ENCODE measurements around the gene PBX1. TPM values are rescaled to one million over a fixed set of nuclear protein-coding genes. Genes with fewer than 3 reads are reported as not detected.

PBX1 gene
- polyA plus RNA-seq, 3 donors = 0.07 TPM; not detected in 2

DNA sequence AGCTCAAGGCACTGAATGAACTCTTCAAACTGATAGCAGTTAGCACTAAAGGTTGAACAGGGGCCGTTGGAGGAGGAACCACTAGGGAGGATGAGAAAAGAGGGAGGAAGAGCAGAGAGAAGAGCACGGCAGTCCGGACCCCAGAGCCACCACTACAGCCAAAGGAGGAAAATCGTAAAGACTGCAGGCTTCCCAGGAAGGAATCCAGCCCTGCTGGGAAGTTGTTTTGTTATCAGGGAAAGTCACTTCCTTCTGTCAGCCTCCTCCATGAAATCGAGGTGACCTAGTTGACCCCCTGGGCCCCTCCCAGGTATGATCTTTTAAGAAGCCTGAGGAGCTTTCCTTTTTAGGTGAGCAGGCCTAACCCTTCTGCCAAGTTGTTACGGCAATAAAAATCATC is 88.2 kb downstream of the PBX1 start:
- intact Hi-C loops (cut with micrococcal nuclease) = no loop called here
- Histone ChIP-seq H3K27me3 (ENCODE audit: control insufficient read depth in 2 of 2, insufficient read depth in 2 of 2, low read length in 2 of 2) (peaks cover 9 to 15% of the 10 kb centered on the region in 2 donors), H3K79me2 (ENCODE audit: insufficient read depth, low read length) (no peaks in the 10 kb centered on the region), H3K4me2 (replicated peaks; ENCODE audit: extremely low read depth, low read length, poor library complexity, severe bottlenecking) (no peak overlapping the region), H3K4me3 (replicated peaks in 1 of 3; ENCODE audit: low read depth in 2 of 3, low read length in 3 of 3) (no peak overlapping the region), H3K27ac (ENCODE audit: low read depth in 1 of 2, low read length in 2 of 2) (no peak overlapping the region), H3K9ac (ENCODE audit: insufficient read depth, low read length, poor library complexity, severe bottlenecking) (no peak overlapping the region), H2AFZ (ENCODE audit: insufficient read depth, low read depth, low read length, poor library complexity, severe bottlenecking) (no peak overlapping the region), H3K4me1 (ENCODE audit: control insufficient read depth in 1 of 2, insufficient read depth in 2 of 2, low read length in 2 of 2) (no peaks in the 10 kb centered on the region), H4K20me1 (ENCODE audit: insufficient read depth, low read length) (no peaks in the 10 kb centered on the region), H3K36me3 (replicated peaks in 1 of 2; ENCODE audit: control insufficient read depth in 1 of 2, insufficient read depth in 2 of 2, low read length in 2 of 2) (no peaks in the 10 kb centered on the region), H3K9me3 (replicated peaks in 1 of 2; ENCODE audit: control insufficient read depth in 1 of 2, insufficient read depth in 1 of 2, low read length in 2 of 2) (no peaks in the 10 kb centered on the region)
- Mint-ChIP-seq H3K9me3 (peaks cover 0 to 7% (median 0%) of the 10 kb centered on the region in 7 donors), H3K4me1 (peaks cover 8% of the 10 kb centered on the region), H3K27ac (peak overlapping the region in 1 of 7 donors; percentile 38), H3K36me3 (no peaks in the 10 kb centered on the region), H3K4me3 (no peak overlapping the region), H3K27me3 (ENCODE audit: low read depth in 3 of 3) (peaks cover 12 to 27% (median 22%) of the 10 kb centered on the region in 3 donors)
- DNase-seq = no peak
- TF ChIP-seq, protein P1, sequence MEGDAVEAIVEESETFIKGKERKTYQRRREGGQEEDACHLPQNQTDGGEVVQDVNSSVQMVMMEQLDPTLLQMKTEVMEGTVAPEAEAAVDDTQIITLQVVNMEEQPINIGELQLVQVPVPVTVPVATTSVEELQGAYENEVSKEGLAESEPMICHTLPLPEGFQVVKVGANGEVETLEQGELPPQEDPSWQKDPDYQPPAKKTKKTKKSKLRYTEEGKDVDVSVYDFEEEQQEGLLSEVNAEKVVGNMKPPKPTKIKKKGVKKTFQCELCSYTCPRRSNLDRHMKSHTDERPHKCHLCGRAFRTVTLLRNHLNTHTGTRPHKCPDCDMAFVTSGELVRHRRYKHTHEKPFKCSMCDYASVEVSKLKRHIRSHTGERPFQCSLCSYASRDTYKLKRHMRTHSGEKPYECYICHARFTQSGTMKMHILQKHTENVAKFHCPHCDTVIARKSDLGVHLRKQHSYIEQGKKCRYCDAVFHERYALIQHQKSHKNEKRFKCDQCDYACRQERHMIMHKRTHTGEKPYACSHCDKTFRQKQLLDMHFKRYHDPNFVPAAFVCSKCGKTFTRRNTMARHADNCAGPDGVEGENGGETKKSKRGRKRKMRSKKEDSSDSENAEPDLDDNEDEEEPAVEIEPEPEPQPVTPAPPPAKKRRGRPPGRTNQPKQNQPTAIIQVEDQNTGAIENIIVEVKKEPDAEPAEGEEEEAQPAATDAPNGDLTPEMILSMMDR (IDR thresholded peaks at IDR 0.05) = no peak
- 82% methylated on average over 3 of the region's 6 CpGs for WGBS (ENCODE audit: insufficient coverage)

DNA sequence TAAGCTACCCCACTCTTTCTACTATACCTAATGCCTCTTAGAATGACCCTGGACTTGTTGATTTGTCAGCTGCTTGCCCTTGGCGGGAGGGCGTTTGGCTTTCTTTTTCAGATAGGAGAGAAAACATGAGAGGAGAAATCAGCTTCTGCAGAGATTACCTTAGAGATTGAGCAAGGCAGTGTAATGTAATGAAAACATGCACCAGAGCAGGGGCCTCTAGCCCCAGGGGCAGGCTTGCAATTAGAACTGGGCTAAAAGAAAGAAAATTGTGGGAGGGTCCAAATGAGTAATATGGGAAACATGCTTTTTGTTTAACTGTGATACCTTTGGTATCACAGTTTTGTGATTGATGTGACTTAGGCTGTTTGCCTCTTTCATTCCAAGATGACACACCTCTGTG is 89.7 kb downstream of the PBX1 start:
- Histone ChIP-seq H3K79me2 (ENCODE audit: insufficient read depth, low read length) (no peaks in the 10 kb centered on the region), H3K36me3 (replicated peaks in 1 of 2; ENCODE audit: control insufficient read depth in 1 of 2, insufficient read depth in 2 of 2, low read length in 2 of 2) (no peaks in the 10 kb centered on the region), H3K4me3 (replicated peaks in 1 of 3; ENCODE audit: low read depth in 2 of 3, low read length in 3 of 3) (no peak overlapping the region), H4K20me1 (ENCODE audit: insufficient read depth, low read length) (no peaks in the 10 kb centered on the region), H3K4me1 (ENCODE audit: control insufficient read depth in 1 of 2, insufficient read depth in 2 of 2, low read length in 2 of 2) (no peaks in the 10 kb centered on the region), H3K9me3 (replicated peaks in 1 of 2; ENCODE audit: control insufficient read depth in 1 of 2, insufficient read depth in 1 of 2, low read length in 2 of 2) (no peaks in the 10 kb centered on the region), H3K9ac (ENCODE audit: insufficient read depth, low read length, poor library complexity, severe bottlenecking) (no peak overlapping the region), H3K4me2 (replicated peaks; ENCODE audit: extremely low read depth, low read length, poor library complexity, severe bottlenecking) (no peak overlapping the region), H2AFZ (ENCODE audit: insufficient read depth, low read depth, low read length, poor library complexity, severe bottlenecking) (no peak overlapping the region), H3K27me3 (ENCODE audit: control insufficient read depth in 2 of 2, insufficient read depth in 2 of 2, low read length in 2 of 2) (peaks cover 9 to 17% of the 10 kb centered on the region in 2 donors), H3K27ac (ENCODE audit: low read depth in 1 of 2, low read length in 2 of 2) (no peak overlapping the region)
- intact Hi-C loops (cut with micrococcal nuclease) = no loop called here
- Mint-ChIP-seq H3K4me3 (peak overlapping the region in 1 of 2 donors; percentile 23), H3K9me3 (peaks cover 0 to 7% (median 3%) of the 10 kb centered on the region in 7 donors), H3K36me3 (no peaks in the 10 kb centered on the region), H3K4me1 (peaks cover 8% of the 10 kb centered on the region), H3K27ac (no peak overlapping the region), H3K27me3 (ENCODE audit: low read depth in 3 of 3) (peaks cover 14 to 36% (median 30%) of the 10 kb centered on the region in 3 donors)
- 94% methylated on average over 2 of the region's 2 CpGs for WGBS (ENCODE audit: insufficient coverage)
- TF ChIP-seq, protein P1 (IDR thresholded peaks at IDR 0.05) = no peak
- no peak for DNase-seq

Data from CD14-positive monocyte (primary cell).